LoVo (cell line): Measurements from ENCODE around the gene NDUFA5.
A peak's percentile ranks its signal among the peaks of the same experiment; 100 is the strongest.
"Not testable (repeated sequence)": the region's sequence is repeated elsewhere in the genome, so short reads cannot be mapped to it uniquely, and the experiment has no call there.

Experiments
- DNase-seq: peaks from one replicate; pipeline ENCODE4 v3.0.0-alpha.2; 2016; ENCODE audit warnings: low spot score

NDUFA5 gene

DNA sequence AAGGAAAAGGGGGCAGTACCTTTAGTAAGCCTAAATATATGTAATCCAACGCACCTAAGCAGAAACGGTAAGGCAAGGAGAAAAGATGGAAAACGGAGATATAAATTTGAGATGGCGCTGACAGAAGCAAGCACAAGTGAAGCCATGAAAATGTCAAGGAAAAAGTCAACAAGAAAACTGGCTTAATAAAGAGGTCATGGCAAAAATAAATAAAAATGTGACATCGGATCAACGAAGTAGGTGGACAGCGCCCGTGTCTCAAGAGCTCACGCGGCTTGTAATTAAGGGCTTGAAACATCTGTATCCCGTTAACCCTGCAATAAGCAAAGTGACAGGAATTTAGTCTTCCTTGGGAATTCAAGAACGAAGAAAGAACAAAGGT, 611 bp downstream of the NDUFA5 start:
- DNase-seq, result peak; percentile 7

DNA sequence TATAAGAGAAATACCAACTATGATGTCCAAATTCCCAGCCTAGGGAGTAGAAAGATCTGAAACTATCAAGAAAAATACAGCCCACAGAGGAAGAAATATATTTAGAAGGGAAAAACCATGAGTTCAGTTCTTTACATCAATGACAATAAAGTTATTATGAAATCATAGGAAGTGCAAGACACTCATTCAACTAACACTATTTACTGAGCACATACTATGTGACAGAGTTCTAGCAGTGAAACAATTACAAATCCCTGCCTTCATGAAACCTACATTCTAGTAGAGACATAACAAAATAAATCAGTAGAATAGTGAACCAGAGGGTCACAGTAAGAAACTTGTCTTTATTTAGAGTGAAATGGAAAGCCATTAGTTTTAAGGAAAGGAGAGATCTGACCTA, 2.1 kb downstream of the NDUFA5 start:
- DNase-seq, result no peak

DNA sequence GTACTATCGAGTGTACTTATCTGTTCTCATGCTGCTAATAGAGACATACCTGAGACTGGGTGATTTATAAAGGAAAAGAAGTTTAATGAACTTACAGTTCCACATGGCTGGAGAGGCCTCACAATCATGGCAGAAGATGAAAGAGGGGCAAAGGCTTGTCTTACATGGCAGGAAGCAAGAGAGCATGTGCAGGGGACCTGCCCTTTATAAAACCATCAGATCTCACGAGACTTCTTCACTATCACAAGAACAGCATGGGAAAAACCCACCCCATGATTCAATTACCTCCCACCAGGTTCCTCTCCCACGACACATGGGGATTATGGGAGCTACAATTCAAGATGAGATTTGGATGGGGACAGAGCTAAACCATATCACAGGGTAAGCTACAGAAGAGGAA, 4.5 kb downstream of the NDUFA5 start:
- DNase-seq, result no peak

DNA sequence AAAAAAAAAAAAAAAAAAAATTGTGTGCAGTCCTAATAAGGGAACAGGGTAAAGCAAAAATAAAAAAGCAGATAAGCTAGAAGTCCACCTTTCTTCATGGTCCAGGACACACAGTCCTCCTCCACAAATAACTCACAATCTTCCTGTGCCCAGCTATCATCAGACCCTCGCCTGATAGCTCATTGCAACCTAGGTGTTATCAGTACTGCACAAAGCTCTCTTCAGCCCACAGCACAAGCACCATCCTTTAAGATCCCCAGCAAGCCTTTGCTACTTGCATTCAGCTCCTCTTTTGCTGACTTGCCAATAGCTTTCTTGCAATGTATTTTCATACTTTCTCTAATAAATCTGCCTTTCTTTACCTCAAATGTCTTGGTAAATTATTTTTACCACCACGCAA, 5.0 kb downstream of the NDUFA5 start:
- no peak for DNase-seq

DNA sequence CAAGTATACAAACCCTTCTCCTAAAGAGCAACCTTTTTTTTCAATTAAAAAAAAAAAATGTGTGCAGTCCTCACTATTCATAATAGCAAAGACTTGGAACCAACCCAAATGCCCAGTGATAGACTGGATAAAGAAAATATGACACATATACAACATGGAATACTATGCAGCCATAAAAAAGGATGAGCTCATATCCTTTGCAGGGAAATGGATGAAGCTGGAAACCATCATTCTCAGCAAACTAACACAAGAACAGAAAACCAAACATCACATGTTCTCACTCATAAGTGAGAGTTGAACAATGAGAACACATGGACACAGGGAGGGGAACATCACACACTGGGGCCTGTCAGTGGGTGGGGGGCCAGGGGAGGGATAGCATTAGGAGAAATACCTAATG, 5.5 kb downstream of the NDUFA5 start:
- not testable (repeated sequence) for DNase-seq

DNA sequence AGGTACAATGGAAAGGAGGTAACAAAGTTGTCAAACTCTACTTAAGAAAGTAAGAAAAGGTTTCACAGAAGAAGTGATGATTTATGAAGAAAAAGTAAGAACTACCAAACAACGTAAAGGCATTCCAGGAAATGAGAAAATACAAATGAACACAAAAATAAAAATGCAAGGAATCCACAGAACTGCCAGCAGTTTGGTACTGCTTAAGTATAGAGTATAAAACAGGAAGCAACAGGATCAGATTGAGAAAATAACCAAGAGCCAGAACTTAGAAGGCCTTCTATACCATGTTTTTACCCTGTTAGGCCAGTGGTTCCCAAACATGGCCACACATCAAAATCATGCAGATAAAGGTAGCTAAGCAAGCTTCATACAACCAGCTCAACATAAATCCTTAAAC, 9.2 kb downstream of the NDUFA5 start:
- DNase-seq, result no peak

DNA sequence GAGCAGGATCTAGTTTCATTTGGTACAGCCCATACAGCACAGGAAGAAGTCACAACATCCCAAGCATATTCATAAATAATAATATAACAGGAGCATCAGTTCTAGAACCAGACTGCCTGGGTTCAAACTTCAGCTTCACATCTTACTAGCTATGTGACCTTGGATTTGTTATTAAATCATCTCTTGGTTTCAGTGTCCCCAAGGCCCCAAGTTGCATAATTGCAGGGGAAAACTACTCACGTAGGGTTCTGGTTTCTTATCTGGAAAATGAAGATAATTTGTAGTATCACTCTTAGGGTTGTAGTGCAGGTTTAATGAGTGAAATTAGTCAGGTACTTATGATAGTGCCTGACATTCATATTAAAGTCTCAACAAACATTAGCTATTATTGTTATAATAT, 17.7 kb downstream of the NDUFA5 start:
- DNase-seq, result no peak

DNA sequence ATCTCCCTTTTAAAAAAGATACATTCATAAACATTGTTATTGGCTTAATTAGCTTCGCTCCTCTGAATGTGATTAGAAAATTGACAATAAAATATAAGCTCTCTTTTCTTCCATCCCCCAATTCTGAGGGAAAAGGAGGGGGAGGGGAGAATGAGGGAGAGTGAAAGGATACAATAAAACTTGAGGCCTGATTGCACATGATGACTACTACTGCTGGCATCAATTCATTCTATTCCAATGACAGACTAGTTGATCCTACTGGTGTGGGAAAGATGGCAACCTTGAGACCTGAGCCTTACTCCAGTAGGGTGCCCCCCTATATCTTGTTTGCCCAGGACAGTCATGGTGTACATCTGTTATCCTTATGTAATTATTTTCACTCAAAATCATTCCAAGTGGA, 18.7 kb downstream of the NDUFA5 start:
- no peak for DNase-seq

DNA sequence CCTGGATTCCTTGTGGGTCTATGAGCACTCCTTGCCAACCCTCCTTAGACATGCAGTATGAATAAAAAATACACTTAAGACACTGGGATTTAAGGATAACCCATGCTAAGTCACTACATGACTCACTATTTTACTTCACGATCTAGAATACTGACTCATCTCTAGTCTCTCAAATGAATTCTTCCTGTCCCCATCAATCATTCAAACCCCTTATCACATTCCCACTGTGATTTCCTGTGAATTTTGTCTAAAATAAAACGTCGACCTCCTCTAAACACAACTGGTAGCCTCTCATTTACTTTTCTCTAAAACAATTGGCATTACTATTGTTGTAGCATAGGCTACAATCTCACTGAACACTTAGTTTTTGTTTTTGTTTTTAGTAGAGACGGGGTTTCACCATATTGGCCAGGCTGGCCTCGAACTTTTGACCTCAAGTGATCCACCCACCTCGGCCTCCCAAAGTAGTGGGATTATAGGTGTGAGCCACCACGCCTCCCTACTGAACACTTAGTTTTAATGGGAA, 19.4 kb downstream of the NDUFA5 start:
- DNase-seq, result peak; percentile 35

DNA sequence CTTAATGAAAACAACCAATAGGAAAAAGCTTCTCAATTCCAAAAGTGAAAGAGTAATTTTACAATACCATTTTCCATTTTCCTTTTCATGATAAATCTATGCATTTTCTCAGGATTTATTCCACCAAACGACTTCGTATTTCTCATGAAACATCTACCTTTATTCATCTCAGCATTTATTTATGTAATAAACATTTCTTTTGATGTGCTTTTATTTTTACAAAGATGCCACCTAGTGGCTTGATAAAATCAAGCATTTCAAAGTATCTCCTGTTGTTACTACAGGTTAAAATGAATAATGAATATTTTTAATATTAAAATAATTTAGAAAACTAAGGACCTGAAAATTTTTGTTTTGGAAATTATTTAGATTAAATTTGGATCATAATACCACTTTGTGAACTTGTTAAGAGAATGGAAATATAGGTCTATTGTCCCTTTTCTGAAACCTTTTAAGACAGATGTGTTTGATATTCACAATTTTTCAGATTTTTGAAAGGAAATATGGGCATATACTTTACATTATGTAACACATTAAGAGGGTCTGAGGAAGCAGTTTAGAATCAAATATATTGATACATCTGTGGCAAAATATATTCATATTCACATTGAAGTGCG, 20.5 kb downstream of the NDUFA5 start:
- DNase-seq, result peak; percentile 44

DNA sequence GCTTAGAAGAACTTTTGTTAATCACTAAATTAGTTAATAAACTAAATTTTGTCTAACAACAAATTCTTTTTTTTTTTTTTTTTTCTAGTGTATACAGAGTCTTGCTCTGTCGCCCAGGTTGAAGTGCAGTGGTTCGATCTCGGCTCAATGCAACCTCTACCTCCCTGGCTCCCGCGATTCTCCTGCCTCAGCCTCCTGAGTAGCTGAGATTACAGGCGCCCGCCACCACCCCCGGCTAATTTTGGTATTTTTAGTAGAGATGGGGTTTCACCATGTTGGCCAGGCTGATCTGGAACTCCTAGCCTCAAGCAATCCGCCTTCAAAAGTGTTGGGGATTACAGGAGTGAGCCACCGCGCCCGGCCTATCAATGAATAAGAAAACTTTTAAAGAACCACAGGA, 22.1 kb downstream of the NDUFA5 start:
- no peak for DNase-seq

DNA sequence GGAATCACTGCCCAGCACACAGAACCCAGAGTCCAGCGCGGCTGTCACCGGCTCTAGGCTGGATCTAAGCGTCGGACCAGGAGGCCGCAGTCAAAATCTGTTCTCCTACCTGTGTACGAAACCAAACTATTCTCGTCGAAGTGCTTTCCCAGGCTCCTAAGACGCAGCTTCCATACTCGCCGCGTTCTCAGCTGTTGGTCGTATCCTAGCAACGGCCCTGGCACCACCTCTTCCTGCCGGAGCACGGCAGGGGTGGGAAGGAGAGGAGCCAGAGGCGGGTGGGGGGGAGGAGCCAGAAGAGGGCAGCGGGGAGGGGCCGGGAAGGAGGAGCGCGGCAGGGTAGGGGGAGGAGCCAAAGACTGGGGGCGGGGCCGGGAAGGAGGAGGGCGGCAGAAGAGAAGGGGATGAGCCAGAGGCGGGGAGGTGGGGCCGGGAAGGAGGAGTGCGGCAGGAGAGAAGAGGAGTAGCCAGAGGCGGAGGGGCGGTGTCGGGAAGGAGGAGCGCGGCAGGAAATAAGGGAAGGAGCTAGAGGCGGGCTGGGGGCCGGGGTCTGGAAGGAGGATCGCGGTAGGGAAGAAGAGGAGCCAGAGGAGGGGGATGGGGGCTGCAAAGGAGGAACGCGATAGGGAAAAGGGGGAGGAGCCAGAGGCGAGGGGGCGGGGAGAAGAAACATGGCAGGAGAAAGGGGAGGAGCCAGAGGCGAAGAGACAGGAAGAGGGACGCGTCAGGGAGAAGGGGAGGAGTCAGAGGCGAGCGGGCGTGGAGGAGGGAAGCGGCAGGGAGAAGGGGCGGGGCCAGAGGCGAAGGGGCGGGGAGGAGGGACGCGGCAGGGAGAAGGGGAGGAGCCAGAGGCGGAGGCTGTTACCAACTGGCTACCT, 23.0 kb downstream of the NDUFA5 start, which contains the start of gene IQUB:
Gene IQUB (minus strand): TSS at position 213 of the 878 bp plus-strand sequence. CDS start 22,255 bp downstream, outside the sequence.
- peak; percentile 100 for DNase-seq

DNA sequence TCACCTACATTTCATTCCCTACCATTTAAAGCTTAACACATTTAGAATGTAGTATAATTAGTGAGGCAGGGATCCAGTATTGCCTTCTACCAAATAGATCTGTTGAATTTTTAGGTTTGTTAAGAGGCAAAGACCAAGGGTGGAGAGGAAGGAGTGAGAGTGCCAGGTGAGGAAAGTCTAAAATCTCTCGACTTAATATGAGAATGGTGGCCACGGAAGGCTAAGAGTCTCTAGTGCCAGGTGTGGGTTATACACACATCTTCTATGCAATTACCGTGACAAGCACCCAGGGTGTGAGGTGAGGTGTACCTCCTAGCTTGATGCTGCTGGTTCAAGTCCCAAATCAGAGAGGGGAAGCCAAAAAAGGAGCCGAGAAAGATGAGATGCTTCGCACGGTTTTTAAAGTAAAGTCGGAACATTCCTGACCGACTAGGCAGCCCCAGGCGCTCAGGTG, 23.7 kb downstream of the NDUFA5 start:
- no peak for DNase-seq

DNA sequence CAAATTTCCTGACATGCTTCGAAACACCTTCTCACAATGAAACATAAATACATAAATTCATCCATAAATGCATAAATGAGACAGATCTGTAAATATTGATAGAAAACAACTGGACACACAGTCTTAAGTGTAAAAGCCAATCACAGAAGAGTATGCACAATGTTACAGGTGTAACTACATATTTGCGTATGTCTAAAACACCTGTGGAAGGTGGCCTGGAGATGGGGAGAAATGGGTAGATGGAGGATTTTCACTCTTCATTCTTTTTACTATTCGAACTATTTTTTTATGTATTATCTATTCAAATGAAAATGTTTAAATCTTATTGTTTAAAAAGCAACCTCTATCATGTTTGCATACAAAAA, 24.1 kb downstream of the NDUFA5 start:
- no peak for DNase-seq

DNA sequence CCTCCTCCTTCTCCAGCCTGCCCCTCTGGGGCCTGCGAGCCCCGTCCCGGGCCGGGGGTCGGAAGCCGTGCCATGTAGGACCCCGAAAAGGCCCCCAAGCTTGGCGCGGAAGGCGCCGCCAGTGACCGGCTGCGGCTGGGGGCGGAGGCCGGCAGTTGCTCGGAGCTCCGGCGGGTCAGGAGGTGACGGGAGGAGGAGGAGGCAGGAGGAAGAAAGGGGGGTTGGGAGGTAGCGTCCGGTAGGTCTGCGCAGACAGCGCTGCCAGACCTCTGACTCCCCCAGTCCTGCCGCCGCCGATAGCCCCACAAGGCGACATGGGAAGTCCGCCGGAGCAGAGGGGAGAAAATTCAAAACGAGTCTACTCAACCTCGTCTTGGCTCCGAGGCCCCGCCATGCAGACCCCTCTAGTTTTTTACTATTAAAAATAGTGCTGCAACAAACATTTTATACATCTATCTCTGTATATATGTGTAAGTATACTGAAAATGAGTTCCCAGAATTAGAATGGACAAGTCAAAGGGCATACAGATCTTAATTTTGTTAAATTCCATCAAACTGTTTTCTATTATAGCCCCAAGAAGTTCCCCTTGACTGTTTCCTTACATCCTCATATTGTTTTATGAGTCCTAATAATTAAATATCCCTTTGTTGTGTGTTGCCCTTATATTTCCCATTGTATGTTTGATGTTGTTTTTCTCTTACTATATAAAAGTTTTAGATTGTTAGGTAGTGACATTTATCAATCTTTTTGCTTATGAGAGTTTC, 24.6 kb downstream of the NDUFA5 start:
- DNase-seq, result not testable (repeated sequence)

DNA sequence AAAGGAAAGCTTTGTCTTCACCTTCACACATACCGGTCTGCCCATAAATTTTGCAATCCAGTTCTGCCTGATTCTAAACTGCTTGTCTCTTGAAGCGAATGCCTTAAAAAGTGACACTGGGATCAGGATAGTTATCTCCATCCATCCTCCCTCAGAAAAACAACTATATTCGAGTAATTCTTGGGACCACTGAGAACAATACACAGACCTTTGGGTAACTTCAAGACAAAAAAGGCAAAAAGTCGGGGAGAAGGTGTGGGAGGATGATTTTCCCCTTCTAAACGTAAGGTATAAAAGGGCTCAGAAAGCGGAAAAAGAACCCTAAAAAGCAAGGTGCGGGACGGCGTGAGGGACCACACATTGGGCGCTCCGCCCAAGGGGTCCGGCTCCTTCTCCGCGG, 25.3 kb downstream of the NDUFA5 start:
- not testable (repeated sequence) for DNase-seq

DNA sequence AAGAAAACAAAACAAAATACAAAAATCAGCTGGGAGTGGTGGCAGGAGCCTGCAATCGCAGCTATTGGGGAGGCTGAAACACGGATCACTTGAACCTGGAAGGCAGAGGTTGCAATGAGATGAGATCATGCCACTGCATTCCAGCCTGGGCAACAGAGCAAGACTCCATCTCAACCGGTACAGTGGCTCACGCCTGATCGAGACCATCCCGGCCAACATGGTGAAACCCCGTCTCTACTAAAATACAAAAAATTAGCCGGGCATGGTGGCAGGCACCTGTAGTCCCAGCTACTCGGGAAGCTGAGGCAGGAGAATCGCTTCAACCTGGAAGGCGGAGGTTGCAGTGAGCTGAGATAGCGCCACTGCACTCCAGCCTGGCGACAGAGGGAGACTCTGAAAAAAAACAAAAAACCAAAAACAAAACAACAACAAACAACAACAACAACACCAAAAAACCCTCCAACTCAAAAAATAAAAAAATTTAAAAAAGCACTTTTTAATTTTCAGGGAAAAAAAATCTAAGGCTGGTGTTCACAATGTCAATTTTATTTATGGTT, 27.5 kb downstream of the NDUFA5 start:
- DNase-seq, result not testable (repeated sequence)

DNA sequence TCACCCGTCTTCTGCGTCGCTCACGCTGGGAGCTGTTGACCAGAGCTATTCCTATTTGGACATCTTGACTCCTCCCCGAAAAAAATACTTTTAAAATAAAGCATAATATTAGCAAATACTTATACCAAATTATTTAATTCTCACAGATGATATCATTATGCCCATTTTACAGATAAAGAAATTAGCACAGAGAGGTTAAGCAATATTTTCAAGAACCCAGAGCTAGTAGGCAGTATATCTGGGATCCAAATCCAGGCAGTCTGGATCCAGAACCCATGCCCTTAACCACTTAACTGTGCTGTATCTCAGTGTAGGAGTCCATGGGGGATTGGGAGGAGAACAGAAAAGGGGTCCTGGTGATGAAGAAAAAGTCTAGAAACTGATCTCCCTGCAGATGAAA, 29.4 kb downstream of the NDUFA5 start:
- no peak for DNase-seq

DNA sequence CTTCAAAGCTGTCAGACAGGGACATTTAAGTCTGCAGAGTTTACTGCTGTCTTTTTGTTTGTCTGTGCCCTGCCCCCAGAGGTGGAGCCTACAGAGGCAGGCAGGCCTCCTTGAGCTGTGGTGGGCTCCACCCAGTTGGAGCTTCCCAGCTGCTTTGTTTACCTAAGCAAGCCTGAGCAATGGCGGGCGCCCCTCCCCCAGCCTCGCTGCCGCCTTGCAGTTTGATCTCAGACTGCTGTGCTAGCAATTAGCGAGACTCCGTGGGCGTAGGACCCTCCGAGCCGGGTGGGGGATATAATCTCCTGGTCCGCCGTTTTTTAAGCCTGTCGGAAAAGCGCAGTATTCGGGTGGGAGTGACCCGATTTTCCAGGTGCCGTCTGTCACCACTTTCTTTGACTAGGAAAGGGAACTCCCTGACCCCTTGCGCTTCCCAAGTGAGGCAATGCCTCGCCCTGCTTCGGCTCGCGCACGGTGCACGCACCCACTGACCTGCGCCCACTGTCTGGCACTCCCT, 29.8 kb downstream of the NDUFA5 start:
- DNase-seq, result not testable (repeated sequence)

DNA sequence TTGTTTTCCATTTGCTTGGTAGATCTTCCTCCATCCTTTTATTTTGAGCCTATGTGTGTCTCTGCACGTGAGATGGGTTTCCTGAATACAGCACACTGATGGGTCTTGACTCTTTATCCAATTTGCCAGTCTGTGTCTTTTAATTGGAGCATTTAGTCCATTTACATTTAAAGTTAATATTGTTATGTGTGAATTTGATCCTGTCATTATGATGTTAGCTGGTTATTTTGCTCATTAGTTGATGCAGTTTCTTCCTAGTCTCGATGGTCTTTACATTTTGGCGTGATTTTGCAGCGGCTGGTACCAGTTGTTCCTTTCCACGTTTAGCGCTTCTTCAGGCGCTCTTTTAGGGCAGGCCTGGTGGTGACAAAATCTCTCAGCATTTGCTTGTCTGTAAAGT, 31.1 kb downstream of the NDUFA5 start:
- not testable (repeated sequence) for DNase-seq

DNA sequence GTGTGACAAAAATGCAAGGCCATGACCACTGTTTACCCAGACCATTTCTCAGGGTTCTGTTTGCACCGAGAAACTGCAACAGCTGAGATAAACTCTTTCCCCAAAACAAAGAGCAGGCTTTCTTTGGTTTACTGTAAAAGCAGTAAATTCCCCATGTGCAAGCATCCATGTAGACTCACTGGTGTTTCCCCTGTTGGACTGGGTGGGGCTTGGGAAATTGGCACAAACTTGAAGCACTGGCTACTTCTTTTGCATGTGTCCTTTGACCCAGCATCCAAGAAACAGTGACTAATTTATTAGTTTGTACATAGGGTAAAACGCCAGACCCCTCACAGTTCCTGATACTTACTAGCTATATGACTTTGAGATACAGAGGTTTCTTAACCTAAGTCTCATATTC, 35.6 kb downstream of the NDUFA5 start:
- DNase-seq, result peak; percentile 69

DNA sequence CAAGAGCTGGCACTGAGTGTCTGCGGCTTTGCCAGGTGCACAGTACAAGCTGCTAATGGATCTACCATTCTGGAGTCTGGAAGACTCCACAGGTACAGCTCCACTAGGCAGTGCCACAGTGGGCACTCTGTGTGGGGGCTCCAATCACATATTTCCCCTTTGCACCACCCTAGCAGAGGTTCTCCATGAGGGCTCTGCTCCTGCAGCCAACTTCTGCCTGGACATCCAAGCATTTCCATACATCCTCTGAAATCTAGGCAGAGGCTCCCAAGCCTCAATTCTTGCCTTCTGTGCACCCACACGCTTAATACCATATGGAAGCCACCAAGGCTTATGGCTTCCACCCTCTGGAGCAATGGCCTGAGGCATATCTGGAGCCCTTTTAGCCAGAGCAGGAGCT, 52.4 kb downstream of the NDUFA5 start:
- DNase-seq, result no peak
